GM21576 (cell line): Measurements from ENCODE around the gene PRXL2C.

Source experiments
- ATAC-seq: cut with Tn5 transposase; IDR thresholded peaks from one replicate; pipeline ENCODE4 v1.9.1; 2021; ENCODE audit warnings: mild to moderate bottlenecking, moderate library complexity; ENCODE audit not compliant: unreplicated experiment

The PRXL2C gene

DNA sequence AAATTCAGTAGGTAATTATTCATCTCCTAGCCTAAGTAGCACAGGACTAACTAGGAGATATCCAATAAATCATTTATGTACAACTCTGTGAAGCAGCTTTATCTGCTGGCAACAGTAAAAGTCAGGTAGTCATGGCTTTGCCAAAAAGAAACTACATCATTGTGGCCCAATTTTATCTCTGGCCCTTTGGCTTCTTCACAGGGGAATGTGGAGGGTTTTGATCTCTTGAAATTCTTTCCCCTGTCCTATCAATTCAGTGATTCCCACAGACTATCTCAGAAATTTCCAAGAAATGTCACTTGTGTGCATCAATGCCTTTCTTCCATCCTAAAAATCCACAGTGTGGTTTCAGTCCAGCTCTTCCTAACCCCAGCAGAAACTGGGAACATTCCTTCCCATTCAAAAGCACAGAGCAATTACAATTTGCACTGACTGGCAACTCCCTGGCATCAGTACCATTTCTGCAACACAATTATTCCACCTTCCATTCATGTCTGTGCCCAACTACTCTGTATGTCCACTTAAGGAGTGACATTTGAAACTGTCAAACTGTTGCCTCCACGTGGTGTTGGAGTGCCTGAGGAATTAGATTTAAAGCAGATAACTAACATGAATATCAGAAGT is 42.0 kb downstream of the PRXL2C start:
- ATAC-seq = no peak

DNA sequence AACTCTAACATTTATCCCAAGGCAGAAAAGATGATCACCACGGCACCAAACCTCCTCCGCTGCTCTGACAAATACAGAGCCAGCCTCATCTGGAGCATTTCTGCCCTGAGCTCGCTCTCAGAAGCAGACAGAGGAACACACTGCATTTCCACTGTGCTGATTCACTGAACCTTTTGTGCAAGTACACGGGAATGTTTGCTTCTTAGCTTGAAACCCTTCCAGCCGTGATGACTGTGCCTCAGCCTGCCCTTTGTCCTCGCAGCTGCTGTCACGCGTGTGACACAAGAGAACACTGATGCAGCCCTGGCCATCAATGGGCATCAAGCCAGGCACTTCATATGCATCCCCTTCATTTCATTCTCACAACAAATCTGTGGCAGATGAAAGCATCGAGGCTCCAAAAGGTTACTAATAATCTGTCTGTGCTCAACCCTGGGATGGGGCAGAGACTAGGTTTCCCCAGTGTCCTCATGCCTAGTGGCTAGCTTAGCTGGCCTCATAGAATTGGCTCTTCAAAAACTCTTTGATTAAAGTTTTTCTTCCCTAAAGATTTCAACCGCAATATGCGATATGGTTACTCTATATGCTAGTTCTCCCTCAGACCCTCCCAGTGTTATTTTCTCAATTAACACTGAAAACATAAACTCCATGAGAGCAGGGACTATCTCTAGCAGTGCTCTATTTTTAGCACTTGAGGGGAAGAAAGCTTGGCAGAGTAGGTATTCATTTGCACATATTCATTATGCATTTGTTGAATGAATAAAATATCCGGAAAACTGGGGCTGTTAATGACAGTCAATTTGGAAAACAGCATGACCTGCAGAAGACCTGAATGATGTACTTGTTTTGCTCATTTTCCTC is 42.8 kb downstream of the PRXL2C start:
- no peak for ATAC-seq

DNA sequence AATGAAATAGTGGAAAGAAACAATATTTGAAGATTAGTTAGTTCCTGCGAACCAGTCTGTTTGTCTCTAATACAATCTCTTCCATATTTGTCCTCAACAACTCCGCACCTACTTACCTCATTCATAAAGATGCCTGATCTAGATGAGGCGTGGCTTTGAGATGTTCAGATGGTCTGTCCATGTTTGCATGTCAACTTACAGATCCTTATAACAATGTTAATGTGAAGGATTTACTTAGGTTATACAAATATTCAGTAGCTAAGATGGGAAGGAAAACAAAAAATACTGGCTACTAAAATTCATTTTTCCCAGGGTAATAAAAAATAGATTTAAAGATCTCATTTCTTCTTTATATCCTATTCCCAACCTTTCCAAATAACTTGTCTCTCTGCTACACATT is 43.8 kb downstream of the PRXL2C start:
- ATAC-seq = no peak

DNA sequence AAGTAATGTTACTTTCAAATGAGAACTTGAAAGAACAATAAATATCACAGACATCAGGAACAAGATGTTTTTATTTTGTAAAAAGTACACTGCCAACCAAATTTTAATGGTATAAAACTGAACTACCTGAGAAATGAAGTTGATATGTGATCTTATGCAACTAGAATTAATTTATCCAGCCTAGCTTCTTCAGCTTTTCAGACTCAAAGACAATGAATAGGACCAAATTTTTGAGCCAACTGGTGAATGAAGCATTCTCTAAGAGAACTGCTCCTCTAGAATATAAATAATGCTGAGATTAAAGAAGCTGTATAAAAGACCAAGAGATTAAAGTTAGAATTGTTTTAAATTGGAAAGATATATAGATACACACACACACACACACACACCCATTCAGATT is 45.4 kb downstream of the PRXL2C start:
- no peak for ATAC-seq

DNA sequence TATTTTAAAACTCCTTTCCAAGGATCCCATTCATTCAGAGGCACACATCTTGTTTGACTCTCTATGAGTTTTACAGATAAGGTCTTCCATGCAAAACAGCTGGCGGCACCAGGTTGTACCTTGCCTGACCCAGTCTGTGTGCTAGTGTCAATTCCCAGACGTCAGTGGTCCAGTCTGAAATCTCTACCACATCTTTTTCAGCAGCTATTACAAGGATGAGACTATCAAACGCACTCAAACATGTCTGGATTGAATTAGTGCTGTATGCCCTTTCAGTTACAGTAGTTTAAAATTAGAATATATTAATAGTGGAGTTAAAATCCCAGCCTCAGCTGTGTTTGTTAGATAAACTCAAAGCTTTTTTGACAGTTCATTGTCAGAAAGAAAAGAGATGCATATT is 47.1 kb downstream of the PRXL2C start:
- ATAC-seq = no peak

DNA sequence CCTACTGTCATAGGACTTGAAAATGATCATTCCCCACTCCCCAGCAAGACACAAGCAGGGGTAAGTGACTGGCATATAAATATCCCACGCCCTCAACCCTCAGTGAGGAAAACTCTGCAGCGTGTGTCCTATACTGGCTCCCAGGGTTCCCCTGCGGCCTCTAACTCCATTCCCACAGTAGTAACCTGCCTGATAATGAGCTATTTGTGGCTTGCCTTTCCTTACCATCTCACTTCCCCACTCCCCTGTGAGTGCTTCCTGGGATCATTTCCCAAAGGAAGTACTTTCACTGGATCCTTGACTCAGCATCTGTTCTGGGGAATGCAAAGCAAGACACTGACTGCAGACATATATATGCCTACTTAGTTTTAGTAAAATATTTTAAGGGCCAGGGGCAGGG is 49.8 kb downstream of the PRXL2C start:
- no peak for ATAC-seq

DNA sequence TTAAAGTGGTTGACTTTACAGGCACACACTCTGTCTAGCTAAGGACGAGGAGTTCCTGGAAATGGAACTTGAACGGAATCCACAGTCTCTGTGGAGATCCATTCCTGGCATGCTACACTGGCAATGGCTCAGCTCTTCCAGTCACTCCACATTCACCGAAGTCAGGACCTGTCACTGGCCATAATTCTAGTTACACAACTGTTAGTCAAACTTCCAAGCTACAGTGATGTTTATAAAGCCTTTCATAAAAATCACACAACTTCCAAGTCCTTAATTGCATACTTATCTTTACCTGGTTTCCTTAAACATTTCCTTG is 51.2 kb downstream of the PRXL2C start:
- ATAC-seq = no peak

DNA sequence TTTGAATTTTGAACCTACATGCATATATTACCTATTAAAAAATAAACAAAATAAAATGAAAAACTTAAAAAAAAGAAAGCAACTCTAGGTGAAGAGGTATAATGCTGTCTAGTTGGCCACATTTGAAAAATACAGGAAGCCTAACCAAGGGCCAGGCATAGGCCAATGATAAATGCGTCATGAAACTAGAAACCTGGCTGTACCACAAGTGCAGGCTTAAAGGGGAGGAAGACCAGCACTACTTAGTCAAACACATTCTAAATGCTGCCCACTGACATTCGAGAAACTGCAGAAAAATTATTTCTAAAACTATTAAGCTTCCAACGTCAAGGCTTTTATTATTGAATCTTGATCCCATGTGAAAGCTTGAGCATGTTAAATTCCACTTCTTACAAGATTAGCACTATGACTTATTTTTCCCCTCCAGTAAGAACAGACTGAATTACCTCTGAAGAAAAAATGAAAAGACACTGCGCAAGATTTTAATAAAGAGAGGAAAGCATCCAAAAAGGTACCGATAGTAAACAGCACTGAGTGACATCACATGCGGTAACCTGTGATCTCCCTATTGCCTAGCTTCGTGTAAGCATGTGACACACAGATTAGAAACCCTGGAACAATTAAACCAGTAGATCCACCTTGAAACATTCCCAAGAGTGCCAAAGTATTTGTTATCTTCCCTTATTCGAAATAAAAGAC is 51.7 kb downstream of the PRXL2C start:
- ATAC-seq = no peak

DNA sequence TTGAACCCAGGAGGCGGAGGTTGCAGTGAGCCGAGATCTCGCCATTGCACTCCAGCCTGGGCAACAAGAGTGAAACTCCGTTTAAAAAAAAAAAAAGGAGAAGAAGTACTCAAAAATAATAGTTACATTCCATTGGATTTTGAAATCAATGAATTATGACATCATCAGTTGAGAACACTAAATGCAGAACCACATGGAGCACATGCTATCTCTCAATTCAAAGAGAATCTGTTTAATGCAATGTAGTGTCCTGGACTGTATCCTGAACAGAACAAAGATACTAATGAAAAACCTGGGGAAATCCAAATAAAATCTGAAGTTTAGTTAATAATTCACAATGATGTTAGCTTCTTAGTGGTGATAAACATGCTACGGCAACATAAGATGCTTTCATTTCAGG is 55.8 kb downstream of the PRXL2C start:
- ATAC-seq = no peak

DNA sequence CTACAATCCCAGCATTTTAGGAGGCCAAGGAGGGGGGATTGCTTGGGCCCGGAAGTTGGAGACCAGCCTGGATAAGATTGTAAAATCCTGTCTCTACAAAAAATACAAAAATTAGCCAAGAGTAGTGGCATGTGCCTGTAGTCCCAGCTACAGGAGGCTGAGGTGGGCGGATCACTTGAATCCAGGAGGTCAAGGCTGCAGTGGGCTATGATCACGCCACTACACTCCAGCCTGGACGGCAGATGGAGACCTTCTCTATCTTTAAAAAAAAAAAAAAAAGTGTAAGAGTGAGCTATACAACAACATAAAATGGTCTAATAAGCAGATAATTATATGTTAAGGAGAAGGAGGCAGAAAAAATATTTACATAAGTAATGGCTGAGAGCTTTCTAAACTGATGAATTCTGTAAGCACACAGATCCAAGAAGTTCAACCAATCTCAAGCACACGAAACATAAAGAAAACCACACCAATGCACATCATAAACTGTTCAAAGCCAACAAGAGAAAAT is 58.5 kb downstream of the PRXL2C start:
- ATAC-seq = no peak
